WI38 (cell line): Measurements from ENCODE around the gene FSIP1.

Experiments
- H3K4me3 ChIP-seq: 2 replicates; pipeline ENCODE4 v1.5.1; 2011; ENCODE audit warnings: low read depth, mild to moderate bottlenecking, control low read depth, low read length
- TF ChIP-seq, protein P1 (sequence below): IDR thresholded peaks from 2 replicates; pipeline ENCODE4 v1.5.1; 2012; ENCODE audit warnings: low read depth, mild to moderate bottlenecking, control low read depth, low read length

Gene FSIP1

DNA sequence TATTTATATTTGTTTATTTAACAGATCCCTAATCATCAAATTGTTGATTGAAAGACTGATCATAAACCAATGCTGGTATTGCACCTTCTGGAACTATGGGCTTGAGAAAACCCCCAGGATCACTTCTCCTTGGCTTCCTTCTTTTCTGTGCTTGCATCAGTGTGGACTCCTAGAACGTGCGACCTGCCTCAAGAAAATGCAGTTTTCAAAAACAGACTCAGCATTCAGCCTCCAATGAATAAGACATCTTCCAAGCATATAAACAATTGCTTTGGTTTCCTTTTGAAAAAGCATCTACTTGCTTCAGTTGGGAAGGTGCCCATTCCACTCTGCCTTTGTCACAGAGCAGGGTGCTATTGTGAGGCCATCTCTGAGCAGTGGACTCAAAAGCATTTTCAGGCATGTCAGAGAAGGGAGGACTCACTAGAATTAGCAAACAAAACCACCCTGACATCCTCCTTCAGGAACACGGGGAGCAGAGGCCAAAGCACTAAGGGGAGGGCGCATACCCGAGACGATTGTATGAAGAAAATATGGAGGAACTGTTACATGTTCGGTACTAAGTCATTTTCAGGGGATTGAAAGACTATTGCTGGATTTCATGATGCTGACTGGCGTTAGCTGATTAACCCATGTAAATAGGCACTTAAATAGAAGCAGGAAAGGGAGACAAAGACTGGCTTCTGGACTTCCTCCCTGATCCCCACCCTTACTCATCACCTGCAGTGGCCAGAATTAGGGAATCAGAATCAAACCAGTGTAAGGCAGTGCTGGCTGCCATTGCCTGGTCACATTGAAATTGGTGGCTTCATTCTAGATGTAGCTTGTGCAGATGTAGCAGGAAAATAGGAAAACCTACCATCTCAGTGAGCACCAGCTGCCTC lies 187.1 kb downstream of the FSIP1 start:
- TF ChIP-seq, protein P1, sequence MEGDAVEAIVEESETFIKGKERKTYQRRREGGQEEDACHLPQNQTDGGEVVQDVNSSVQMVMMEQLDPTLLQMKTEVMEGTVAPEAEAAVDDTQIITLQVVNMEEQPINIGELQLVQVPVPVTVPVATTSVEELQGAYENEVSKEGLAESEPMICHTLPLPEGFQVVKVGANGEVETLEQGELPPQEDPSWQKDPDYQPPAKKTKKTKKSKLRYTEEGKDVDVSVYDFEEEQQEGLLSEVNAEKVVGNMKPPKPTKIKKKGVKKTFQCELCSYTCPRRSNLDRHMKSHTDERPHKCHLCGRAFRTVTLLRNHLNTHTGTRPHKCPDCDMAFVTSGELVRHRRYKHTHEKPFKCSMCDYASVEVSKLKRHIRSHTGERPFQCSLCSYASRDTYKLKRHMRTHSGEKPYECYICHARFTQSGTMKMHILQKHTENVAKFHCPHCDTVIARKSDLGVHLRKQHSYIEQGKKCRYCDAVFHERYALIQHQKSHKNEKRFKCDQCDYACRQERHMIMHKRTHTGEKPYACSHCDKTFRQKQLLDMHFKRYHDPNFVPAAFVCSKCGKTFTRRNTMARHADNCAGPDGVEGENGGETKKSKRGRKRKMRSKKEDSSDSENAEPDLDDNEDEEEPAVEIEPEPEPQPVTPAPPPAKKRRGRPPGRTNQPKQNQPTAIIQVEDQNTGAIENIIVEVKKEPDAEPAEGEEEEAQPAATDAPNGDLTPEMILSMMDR: no peak

GRCh38 chr15:39594446-39595337 lies 187.9 kb downstream of the FSIP1 start:
- TF ChIP-seq, protein P1: no peak
- no peak overlapping the region for H3K4me3 ChIP-seq

More for the DNA sequence above, 187.1 kb downstream of the FSIP1 start:
- no peak overlapping the region for H3K4me3 ChIP-seq

- no peak overlapping the region for H3K4me3 ChIP-seq
- TF ChIP-seq, protein P1: no peak
Observed at GRCh38 chr15:39593656-39594445, 188.8 kb downstream of the FSIP1 start.

DNA sequence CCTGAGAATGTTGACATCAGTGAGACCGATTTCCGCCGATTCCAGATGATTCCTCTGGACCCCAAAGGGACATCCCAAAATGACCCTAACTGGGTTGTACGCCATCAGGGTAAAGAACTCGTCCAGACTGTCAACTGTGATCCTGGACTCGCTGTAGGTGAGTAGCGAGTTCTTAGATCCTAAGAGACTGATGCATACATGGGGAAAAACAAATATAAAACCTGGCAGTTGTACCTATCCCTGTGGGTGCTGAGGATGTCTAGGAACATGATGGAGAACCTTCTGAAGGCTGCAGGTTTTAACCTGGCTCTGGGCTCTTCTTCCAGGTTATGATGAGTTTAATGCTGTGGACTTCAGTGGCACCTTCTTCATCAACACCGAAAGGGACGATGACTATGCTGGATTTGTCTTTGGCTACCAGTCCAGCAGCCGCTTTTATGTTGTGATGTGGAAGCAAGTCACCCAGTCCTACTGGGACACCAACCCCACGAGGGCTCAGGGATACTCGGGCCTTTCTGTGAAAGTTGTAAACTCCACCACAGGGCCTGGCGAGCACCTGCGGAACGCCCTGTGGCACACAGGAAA lies 189.5 kb downstream of the FSIP1 start:
- H3K4me3 ChIP-seq: no peak overlapping the region
- TF ChIP-seq, protein P1: no peak

- no peak overlapping the region for H3K4me3 ChIP-seq
- TF ChIP-seq, protein P1: no peak
Observed at GRCh38 chr15:39592500-39592899, 190.1 kb downstream of the FSIP1 start.

DNA sequence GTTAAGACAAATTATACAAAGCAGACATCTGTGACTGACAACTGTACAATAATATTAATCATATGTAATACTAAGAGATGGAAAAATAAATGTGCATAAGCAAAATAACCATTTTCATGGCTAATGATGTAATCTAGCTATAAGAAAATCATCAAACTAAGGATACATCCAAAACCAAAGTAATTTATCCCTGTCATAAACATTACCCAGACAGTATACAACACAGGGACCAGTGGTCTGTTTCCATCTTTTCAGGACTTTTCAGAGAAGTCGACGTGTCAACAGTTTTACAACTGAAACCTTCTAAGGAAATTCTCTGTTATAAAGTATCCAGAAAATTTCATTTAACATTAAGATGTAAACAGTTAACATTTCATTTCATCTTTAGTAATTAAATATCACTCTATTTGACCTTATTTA lies 190.7 kb downstream of the FSIP1 start:
- H3K4me3 ChIP-seq: no peak overlapping the region
- TF ChIP-seq, protein P1: no peak
